Gastrocnemius medialis (tissue), 4 donors: ENCODE measurements around the gene KLF7. TPM values are rescaled to one million over a fixed set of nuclear protein-coding genes. Genes with fewer than 3 reads are reported as not detected.

ENCODE experiments used
- ATAC-seq, 2 donors: fragments of 150-250 bp; one replicate each; pipeline ENCODE4 v1.9.1; 2016
- DNase-seq, 2 donors: peaks; one replicate each; pipeline ENCODE4 v3.0.0-alpha.2; 2019
- H3K27ac ChIP-seq, 4 donors: fragments of 200-600 bp; sonication (generic); 1 replicate in 1 of 4; 2 replicates in 3 of 4; pipeline ENCODE4 v1.5.1; 2016 to 2018; ENCODE audit warnings: mild to moderate bottlenecking in 2 of 4, moderate library complexity in 1 of 4
- H3K27me3 ChIP-seq, 3 donors: fragments of 200-600 bp; sonication (generic) in 2 of 3; 1 replicate in 1 of 3; 2 replicates in 2 of 3; pipeline versions ENCODE4 v1.5.1 to v1.6.0; 2016 to 2019; ENCODE audit warnings: mild to moderate bottlenecking in 1 of 3, moderate library complexity in 1 of 3
- H3K36me3 ChIP-seq, 2 donors: fragments of 200-600 bp; sonication (generic) in 1 of 2; one replicate each; pipeline ENCODE4 v1.5.1; 2017 to 2018
- H3K4me1 ChIP-seq, 2 donors: fragments of 200-600 bp; sonication (generic) in 1 of 2; one replicate each; pipeline ENCODE4 v1.5.1; 2016 to 2017; ENCODE audit warnings: mild to moderate bottlenecking in 2 of 2
- H3K4me3 ChIP-seq, 4 donors: fragments of 200-600 bp; sonication (generic) in 3 of 4; 1 replicate in 1 of 4; 2 replicates in 3 of 4; pipeline ENCODE4 v1.5.1; 2016 to 2019; ENCODE audit warnings: mild to moderate bottlenecking in 2 of 4
- H3K9me3 ChIP-seq, 3 donors: fragments of 200-600 bp; sonication (generic) in 2 of 3; 1 replicate in 1 of 3; 2 replicates in 2 of 3; pipeline ENCODE4 v1.5.1; 2016 to 2019
- POLR2A ChIP-seq, 2 donors: fragments of 450-650 bp; IDR thresholded peaks; one replicate each; pipeline ENCODE4 v1.6.1; 2017; ENCODE audit warnings: antibody characterized with exemption in 2 of 2, mild to moderate bottlenecking in 2 of 2, moderate library complexity in 2 of 2
- in situ Hi-C, 4 donors: fragments of 200-750 bp; cut with MboI; loops; one replicate each; pipeline versions ENCODE4 v1.15.0 to v1.8.0; 2017; ENCODE audit warnings: low sequenced_read_pairs in 4 of 4
- intact Hi-C: fragments of 100-400 bp; cut with DNase I; formaldehyde crosslinking; loops from one replicate; pipeline ENCODE4 v1.15.1; 2023; ENCODE audit warnings: low total_unique reads
- total RNA-seq, 4 donors: library from RNA; depleted of rRNA; stranded (reverse); fragments of >200 nt; gene quantifications; one replicate each; pipeline versions ENCODE4 v1.1.0 to v1.2.3, GENCODE V29; 2016
- TF ChIP-seq, protein P1 (sequence below), 5 experiments: fragments of 450-650 bp in 3 of 5; fragments of 200-600 bp in 2 of 5; sonication (generic) in 2 of 5; IDR thresholded peaks in 4 of 5; conservative IDR thresholded peaks in 1 of 5; 1 replicate in 4 of 5; 2 replicates in 1 of 5; pipeline ENCODE4 v1.5.1; 2016 to 2019; ENCODE audit warnings: antibody characterized with exemption in 5 of 5, mild to moderate bottlenecking in 3 of 5, moderate library complexity in 3 of 5

KLF7 gene
- total RNA-seq, 4 donors from 2014 or later = 6.8 to 12.0 (median 7.6) TPM

DNA sequence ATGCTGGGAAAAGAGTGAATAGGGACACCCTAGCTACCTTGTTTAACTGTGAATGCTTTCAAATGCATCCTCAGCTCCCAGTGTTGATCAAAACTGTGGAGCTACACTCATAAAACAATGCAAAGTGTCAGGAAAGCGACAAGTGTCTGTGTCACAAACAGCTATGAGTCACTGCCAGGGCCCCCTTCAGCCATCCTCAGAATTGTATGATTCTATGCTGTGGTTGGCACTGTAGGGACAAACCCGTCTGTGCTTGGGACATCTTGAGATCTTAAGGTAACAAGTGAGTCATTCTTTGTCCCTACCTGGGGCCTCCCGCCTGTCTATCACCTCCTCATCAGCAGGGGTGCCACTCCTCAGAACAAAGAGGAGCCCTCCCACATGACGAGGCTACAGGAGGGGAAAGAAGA is 42.4 kb downstream of the KLF7 start:
- no peak overlapping the region for H3K4me3 ChIP-seq
- no peak overlapping the region for H3K27ac ChIP-seq
- in situ Hi-C loops = no loop called here
- peaks cover 13 to 18% of the 10 kb centered on the region in 2 donors for H3K4me1 ChIP-seq
- no peak for ATAC-seq
- no peak for DNase-seq
- H3K36me3 ChIP-seq = peaks cover 0 to 14% of the 10 kb centered on the region in 2 donors
- no peaks in the 10 kb centered on the region for H3K27me3 ChIP-seq
- H3K9me3 ChIP-seq = no peaks in the 10 kb centered on the region
- intact Hi-C loops = no loop called here
- TF ChIP-seq POLR2A (IDR thresholded peaks at IDR 0.05) = no peak
- TF ChIP-seq, protein P1, sequence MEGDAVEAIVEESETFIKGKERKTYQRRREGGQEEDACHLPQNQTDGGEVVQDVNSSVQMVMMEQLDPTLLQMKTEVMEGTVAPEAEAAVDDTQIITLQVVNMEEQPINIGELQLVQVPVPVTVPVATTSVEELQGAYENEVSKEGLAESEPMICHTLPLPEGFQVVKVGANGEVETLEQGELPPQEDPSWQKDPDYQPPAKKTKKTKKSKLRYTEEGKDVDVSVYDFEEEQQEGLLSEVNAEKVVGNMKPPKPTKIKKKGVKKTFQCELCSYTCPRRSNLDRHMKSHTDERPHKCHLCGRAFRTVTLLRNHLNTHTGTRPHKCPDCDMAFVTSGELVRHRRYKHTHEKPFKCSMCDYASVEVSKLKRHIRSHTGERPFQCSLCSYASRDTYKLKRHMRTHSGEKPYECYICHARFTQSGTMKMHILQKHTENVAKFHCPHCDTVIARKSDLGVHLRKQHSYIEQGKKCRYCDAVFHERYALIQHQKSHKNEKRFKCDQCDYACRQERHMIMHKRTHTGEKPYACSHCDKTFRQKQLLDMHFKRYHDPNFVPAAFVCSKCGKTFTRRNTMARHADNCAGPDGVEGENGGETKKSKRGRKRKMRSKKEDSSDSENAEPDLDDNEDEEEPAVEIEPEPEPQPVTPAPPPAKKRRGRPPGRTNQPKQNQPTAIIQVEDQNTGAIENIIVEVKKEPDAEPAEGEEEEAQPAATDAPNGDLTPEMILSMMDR (IDR thresholded peaks at IDR 0.05 in 4 of 5, conservative IDR thresholded peaks at IDR 0.05 in 1 of 5) = no peak

DNA sequence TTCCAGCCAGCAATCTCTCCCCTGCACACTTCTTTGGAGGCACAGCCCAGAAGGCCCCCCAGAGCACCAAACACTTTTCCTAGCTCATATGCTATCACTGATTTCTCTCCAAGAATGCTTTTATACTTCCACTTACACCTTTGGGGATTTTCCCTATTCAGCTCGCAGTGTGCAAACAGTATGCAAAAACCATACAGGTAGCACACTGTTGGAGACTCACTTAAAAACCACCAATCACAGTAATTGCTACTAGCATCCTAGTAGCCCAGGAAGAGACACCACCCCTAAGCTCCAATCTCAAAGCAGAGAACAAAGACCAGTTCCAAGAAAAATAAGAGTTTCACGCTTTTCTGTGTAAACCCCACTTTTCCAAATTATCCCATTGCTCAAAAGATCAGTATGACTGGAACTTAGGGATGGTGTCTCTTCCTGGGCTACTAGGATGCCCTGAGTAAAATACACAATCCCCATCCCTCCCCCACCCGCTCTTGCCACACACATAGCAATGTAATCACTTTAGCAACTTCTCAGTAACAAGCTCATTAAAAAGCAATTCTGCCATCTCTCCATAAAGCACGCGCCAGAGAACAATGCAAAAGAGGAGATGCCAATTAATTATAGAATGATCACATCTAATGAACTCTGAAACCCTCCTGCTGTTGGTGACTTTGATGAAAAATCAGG is 43.0 kb downstream of the KLF7 start:
- TF ChIP-seq, protein P1 (IDR thresholded peaks at IDR 0.05 in 4 of 5, conservative IDR thresholded peaks at IDR 0.05 in 1 of 5) = no peak
- TF ChIP-seq POLR2A (IDR thresholded peaks at IDR 0.05) = no peak
- H3K9me3 ChIP-seq = no peaks in the 10 kb centered on the region
- intact Hi-C loops = no loop called here
- no peak overlapping the region for H3K4me3 ChIP-seq
- in situ Hi-C loops = no loop called here
- DNase-seq (no peak), ATAC-seq (no peak)
- H3K27ac ChIP-seq = peak overlapping the region in 1 of 4 donors; percentile 43
- peaks cover 0 to 14% of the 10 kb centered on the region in 2 donors for H3K36me3 ChIP-seq
- H3K4me1 ChIP-seq = peaks cover 16 to 18% of the 10 kb centered on the region in 2 donors
- H3K27me3 ChIP-seq = no peaks in the 10 kb centered on the region

DNA sequence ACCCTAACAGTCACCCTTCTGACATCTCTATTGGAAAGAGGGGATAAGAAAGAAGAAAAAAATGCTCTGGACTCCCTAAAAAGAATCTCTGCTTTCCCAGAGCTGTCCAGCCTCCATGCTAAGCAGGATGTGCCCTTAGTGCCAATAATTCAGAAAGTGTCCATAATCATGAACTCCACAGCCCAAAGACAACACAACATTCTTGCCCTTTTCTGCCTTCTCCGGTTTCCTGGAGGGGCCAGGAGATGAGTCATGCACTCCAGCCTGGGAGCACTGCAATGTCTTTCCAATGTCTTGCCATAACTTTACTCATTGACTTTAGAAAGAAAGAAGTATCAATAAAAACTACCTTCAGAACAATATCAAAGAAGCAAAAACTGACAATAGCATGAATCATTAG is 44.0 kb downstream of the KLF7 start:
- H3K36me3 ChIP-seq = peaks cover 0 to 14% of the 10 kb centered on the region in 2 donors
- intact Hi-C loops = no loop called here

DNA sequence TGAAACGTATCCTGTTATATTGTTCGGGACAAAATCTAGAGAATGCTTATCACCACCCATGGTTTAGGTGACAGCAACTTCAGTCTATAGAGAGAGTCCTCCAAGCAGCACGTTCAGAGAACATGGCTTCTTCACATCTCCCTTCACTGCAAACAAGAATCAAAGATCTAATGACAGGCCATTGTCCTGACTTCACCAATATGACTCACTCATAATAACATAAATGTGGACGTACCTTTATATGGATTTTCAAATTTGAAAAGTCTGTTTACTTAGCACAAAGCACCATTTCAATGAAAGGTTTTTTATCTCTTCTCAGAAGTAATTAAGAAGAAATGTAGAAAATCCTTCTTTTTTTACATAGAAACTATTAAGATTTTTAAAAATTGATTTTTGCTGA is 46.7 kb downstream of the KLF7 start:
- no peak for DNase-seq
- in situ Hi-C loops = no loop called here
- peaks cover 25 to 27% of the 10 kb centered on the region in 2 donors for H3K4me1 ChIP-seq

More for the DNA sequence above, 44.0 kb downstream of the KLF7 start:
- H3K27me3 ChIP-seq = no peaks in the 10 kb centered on the region
- H3K4me1 ChIP-seq = peaks cover 17 to 18% of the 10 kb centered on the region in 2 donors
- no peaks in the 10 kb centered on the region for H3K9me3 ChIP-seq
- no peak overlapping the region for H3K4me3 ChIP-seq
- peak; percentile 62 to 71 for ATAC-seq
- peak overlapping the region in 3 of 4 donors; percentile 3 to 50 (median 43) for H3K27ac ChIP-seq
- in situ Hi-C loops = no loop called here
- DNase-seq = peak in 1 of 2 donors; percentile 19
- TF ChIP-seq, protein P1 (IDR thresholded peaks at IDR 0.05 in 4 of 5, conservative IDR thresholded peaks at IDR 0.05 in 1 of 5) = no peak
- TF ChIP-seq POLR2A (IDR thresholded peaks at IDR 0.05) = no peak

More for the DNA sequence above, 46.7 kb downstream of the KLF7 start:
- Histone ChIP-seq H3K36me3 (peaks cover 0 to 12% of the 10 kb centered on the region in 2 donors), H3K27me3 (no peaks in the 10 kb centered on the region), H3K27ac (no peak overlapping the region), H3K4me3 (no peak overlapping the region), H3K9me3 (no peaks in the 10 kb centered on the region)
- intact Hi-C loops = no loop called here
- TF ChIP-seq, protein P1 (IDR thresholded peaks at IDR 0.05 in 4 of 5, conservative IDR thresholded peaks at IDR 0.05 in 1 of 5) = no peak
- TF ChIP-seq POLR2A (IDR thresholded peaks at IDR 0.05) = no peak
- no peak for ATAC-seq
